GDM1 (cell line): ENCODE data around the gene EWSR1.
"Not testable (repeated sequence)": the region's sequence is repeated elsewhere in the genome, so short reads cannot be mapped to it uniquely, and the experiment has no call there.

ENCODE experiments used
- DNase-seq: peaks from one replicate; lab custom pipeline; 2025; lab: John Stamatoyannopoulos, UW

EWSR1 gene

GRCh38 chr22:29337631-29338284 lies 69.7 kb downstream of the EWSR1 start:
- no peak for DNase-seq

GRCh38 chr22:29338398-29338797 lies 70.3 kb downstream of the EWSR1 start:
- no peak for DNase-seq

DNA sequence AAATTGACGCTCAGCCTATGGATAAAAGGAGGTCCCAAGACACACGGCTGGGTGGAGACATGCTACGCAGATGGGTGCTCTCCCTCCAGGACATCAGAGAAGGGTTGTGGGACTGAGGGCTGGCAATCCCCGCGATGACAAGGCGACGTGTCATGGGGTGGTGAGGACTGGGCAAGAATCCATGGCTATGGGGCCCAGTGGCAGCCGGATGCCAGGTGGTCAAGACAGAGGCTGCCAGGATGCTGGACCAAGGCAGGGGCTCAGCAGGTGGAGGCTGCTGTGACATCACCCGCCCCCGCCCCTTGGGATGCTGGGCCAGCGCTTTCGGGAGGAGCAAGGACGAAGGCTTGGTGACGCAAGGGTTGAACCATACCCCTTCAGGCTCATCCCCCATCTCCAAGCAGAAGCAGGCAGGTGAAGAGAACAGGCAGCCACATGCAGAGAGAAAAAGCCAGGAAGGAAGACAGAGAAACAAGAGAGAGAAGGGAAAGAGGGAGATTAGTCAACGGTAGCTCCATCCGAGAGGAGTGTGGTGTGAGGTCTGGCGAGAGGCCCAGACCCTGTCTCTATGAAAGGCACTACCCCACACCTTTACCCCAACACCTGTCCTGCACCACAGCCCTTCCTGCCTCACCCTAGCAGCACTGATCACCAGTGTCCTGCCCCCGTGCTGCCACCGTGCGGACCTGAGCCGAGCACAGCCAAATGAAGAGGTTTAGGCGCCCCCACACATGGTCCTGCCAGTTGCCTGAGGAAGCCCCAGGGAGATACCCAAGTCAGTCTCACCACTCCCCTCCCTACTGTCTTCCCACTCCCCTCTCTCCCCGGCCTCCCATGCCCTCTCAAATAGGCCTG lies 71.5 kb downstream of the EWSR1 start:
- no peak for DNase-seq

GRCh38 chr22:29340566-29340965 lies 72.5 kb downstream of the EWSR1 start:
- DNase-seq: no peak

- DNase-seq: no peak
Observed at GRCh38 chr22:29341056-29341848, 73.2 kb downstream of the EWSR1 start.

DNA sequence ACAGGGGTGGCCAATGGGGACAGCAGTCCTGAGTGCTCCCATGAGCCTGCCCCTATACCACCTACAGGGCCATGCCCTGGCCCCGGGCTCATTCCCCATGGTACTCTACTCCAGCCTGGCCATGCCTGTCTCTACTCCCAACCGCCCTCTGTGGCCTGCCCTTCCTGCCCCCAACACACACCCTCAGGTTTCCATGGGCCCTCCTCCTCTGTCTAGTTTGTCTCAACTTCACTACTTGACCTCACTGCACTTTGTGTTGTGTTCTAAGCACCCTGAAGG lies 73.7 kb downstream of the EWSR1 start:
- no peak for DNase-seq

DNA sequence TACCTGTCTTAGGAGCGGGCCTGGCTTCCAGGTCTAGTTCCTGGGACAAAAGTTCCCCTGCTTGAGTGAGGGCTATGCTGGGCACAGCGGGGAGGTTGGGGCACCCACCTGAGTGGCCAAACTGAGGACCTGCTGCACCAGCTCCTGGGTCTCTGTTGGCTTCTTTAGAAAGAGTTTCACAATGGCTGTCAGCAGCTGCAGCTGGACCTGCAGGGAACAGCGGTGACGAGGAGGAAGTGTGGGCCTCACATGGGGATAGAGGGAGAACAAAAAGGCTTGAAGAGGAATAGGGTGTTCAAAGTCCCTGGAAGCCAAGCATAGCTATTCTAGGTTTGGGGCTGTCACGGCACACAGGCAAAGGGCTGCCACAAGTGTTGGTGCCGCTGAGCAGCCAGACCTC lies 74.1 kb downstream of the EWSR1 start:
- DNase-seq: no peak

DNA sequence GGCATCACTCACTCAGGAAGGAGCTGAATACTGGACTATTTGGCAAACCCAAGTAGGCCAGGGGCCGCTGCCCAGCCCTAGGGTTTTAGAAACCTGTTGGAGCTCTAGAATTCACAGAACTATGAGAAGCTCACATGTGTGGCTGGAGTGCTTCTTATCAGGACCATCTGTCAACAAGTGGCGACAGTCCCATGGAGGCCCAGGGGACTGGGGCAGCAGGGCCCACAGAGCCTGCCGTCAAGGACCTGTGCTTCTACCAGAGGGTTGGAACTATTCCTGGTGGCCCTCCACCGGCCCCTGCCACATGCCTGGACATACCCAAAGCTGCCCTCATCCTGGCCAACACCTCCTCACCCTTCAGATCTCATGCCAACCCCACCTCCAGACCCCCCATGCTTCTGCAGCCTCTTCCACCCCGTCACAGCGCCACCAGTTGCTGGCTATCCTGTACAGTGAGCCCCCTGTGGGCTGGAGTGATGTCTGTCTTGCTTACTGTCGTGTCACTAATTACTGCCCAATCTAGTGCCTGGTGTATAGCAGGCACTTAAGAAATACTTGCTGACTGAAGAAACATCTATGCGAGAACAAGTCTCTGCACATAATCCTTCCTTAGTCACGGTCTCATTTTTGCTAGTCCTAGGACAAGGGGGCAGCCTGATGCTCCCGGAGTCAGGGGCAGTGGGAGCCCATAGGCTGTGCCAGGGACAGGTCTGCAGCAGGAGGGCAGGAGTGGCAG lies 74.7 kb downstream of the EWSR1 start:
- no peak for DNase-seq

- no peak for DNase-seq
Observed at GRCh38 chr22:29343313-29343805, 75.3 kb downstream of the EWSR1 start.

DNA sequence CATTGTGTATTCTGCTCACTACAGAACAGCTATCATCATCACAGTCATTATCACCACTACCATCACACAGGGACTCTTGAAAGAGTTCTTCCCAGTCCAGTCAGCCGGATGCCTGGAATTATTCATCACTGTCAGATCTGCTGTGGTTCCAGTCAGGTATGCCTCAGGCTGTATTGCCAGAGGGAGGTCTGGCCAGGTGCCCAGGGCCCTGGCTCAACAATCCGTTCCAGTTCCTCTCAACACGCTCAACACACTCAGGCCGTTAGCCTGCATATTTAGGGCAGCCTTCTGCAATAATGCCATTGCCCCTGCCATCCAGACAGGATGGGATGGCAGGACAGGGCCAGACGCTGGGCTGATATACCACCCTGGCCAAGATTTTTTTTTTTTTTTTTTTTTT lies 76.1 kb downstream of the EWSR1 start:
- DNase-seq: no peak

DNA sequence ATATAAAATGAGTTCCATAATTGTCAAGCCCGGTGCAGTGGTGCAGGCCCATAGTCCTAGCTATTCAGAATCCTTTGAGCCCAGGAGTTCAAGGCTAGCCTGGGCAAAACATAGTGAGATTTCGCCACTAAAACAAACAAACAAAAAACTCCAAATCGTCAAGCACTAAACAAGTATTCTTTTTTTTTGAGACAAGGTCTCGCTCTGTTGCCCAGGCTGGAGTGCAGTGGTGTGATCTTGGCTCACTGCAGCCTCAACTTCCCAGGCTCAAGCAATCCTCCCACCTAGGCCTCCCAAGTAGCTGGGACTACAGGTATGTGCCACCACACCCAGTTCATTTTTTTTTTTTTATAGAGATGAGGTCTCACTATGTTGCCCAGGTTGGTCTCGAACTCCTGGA lies 76.8 kb downstream of the EWSR1 start:
- not testable (repeated sequence) for DNase-seq

- no peak for DNase-seq
Observed at GRCh38 chr22:29345932-29346331, 77.9 kb downstream of the EWSR1 start.

- no peak for DNase-seq
Observed at GRCh38 chr22:29346659-29347058, 78.6 kb downstream of the EWSR1 start.

DNA sequence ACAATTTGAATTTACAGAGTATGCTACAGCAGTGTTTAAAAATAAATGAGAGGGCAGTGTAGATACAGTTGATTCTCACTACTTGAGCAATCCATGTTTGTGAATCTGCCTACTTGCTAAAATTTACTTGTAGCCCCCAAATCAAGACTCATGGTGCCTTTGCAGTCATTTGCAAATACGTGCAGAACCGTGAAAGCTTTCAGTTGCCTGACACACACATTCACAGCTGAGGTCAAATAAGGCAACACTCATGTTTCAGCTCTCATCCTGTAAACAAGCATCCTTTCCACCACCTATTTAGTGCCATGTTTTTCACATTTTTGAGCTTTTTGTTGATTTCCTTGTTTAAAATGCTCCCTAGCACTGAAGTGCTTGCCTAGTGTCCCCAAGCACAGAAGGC lies 80.0 kb downstream of the EWSR1 start:
- no peak for DNase-seq

GRCh38 chr22:29348956-29349355 lies 80.9 kb downstream of the EWSR1 start:
- DNase-seq: no peak
